H9 (cell line): ENCODE measurements around the gene GRAP2. TPM values are rescaled to one million over a fixed set of nuclear protein-coding genes. Genes with fewer than 3 reads are reported as not detected.

Experiments used
- DNase-seq: peaks from one replicate; pipeline ENCODE4 v3.0.0-alpha.2; 2017
- H2AFZ ChIP-seq: one replicate; pipeline ENCODE4 v1.6.1; 2013; ENCODE audit warnings: mild to moderate bottlenecking, low read length, control low read depth, moderate library complexity
- H2AK5ac ChIP-seq: 2 replicates; pipeline ENCODE4 v1.6.1; 2013; ENCODE audit warnings: low read length, control low read depth, mixed read lengths; ENCODE audit not compliant: insufficient read length
- H2BK120ac ChIP-seq: one replicate; pipeline ENCODE4 v1.6.1; 2013; ENCODE audit warnings: low read depth, mild to moderate bottlenecking, low read length, control low read depth, inconsistent platforms; ENCODE audit not compliant: poor library complexity, severe bottlenecking
- H2BK12ac ChIP-seq: 2 replicates; pipeline ENCODE4 v1.6.1; 2013; ENCODE audit warnings: low read length, control low read depth, mixed read lengths, low read depth; ENCODE audit not compliant: insufficient read length
- H2BK15ac ChIP-seq: 2 replicates; pipeline ENCODE4 v1.6.1; 2013; ENCODE audit warnings: low read depth, low read length, control low read depth
- H2BK20ac ChIP-seq: one replicate; pipeline ENCODE4 v1.6.1; 2013; ENCODE audit warnings: low read depth, mild to moderate bottlenecking, low read length, control low read depth, inconsistent platforms; ENCODE audit not compliant: poor library complexity, severe bottlenecking
- H2BK5ac ChIP-seq: 2 replicates; pipeline ENCODE4 v1.6.1; 2013; ENCODE audit warnings: low read length, control low read depth, mixed read lengths; ENCODE audit not compliant: insufficient read length
- H3K14ac ChIP-seq: 2 replicates; pipeline ENCODE4 v1.6.1; 2013; ENCODE audit warnings: low read length, control low read depth; ENCODE audit not compliant: insufficient read depth
- H3K18ac ChIP-seq: 2 replicates; pipeline ENCODE4 v1.6.1; 2013; ENCODE audit warnings: low read depth, mild to moderate bottlenecking, mixed read lengths, low read length, control low read depth; ENCODE audit not compliant: insufficient read length
- H3K23ac ChIP-seq: 2 replicates; pipeline ENCODE4 v1.6.1; 2013; ENCODE audit warnings: low read length, control low read depth, mixed read lengths, low read depth; ENCODE audit not compliant: insufficient read length
- H3K23me2 ChIP-seq: 2 replicates; pipeline ENCODE4 v1.6.1; 2013; ENCODE audit warnings: low read depth, mild to moderate bottlenecking, mixed read lengths, low read length, control low read depth; ENCODE audit not compliant: insufficient read length, poor library complexity, severe bottlenecking
- H3K27ac ChIP-seq: 2 replicates; pipeline ENCODE4 v1.5.1; 2013; ENCODE audit warnings: low read length, control low read depth, mixed read lengths, low read depth; ENCODE audit not compliant: insufficient read length
- H3K27me3 ChIP-seq: 2 replicates; pipeline ENCODE4 v1.6.1; 2013; ENCODE audit warnings: low read length, control low read depth, inconsistent platforms; ENCODE audit not compliant: insufficient read depth
- H3K4ac ChIP-seq: 2 replicates; pipeline ENCODE4 v1.6.1; 2013; ENCODE audit warnings: low read depth, mild to moderate bottlenecking, control low read depth, inconsistent platforms, low read length, moderate library complexity
- H3K4me1 ChIP-seq: 2 replicates; pipeline ENCODE4 v1.6.1; 2013; ENCODE audit warnings: low read length, control low read depth, inconsistent platforms; ENCODE audit not compliant: insufficient read depth
- H3K4me2 ChIP-seq: 2 replicates; pipeline ENCODE4 v1.6.1; 2013; ENCODE audit warnings: low read length, control low read depth, mixed read lengths; ENCODE audit not compliant: insufficient read length, insufficient read depth
- H3K56ac ChIP-seq: 2 replicates; pipeline ENCODE4 v1.6.1; 2013; ENCODE audit warnings: low read depth, mild to moderate bottlenecking, mixed read lengths, low read length, control low read depth; ENCODE audit not compliant: insufficient read length
- H3K79me1 ChIP-seq: 2 replicates; pipeline ENCODE4 v1.6.1; 2013; ENCODE audit warnings: low read depth, mild to moderate bottlenecking, moderate library complexity, low read length, control low read depth, inconsistent platforms; ENCODE audit not compliant: insufficient read depth, poor library complexity, severe bottlenecking
- H3K79me2 ChIP-seq: 2 replicates; pipeline ENCODE4 v1.6.1; 2013; ENCODE audit warnings: low read length, control low read depth, inconsistent platforms; ENCODE audit not compliant: insufficient read depth
- H3K9ac ChIP-seq: 2 replicates; pipeline ENCODE4 v1.6.1; 2013; ENCODE audit warnings: low read length, control low read depth, mixed read lengths; ENCODE audit not compliant: insufficient read length; ENCODE audit errors: extremely low read depth
- H3K9me3 ChIP-seq: one replicate; pipeline ENCODE4 v1.6.1; 2013; ENCODE audit warnings: low read depth, low read length, inconsistent platforms; ENCODE audit not compliant: control insufficient read depth
- H3T11ph ChIP-seq: one replicate; pipeline ENCODE4 v1.6.1; 2013; ENCODE audit warnings: mild to moderate bottlenecking, low read length, control low read depth, inconsistent platforms
- H4K20me1 ChIP-seq: one replicate; pipeline ENCODE4 v1.6.1; 2013; ENCODE audit not compliant: control insufficient read depth, insufficient read length, insufficient read depth
- H4K5ac ChIP-seq: 2 replicates; pipeline ENCODE4 v1.6.1; 2013; ENCODE audit warnings: low read depth, mild to moderate bottlenecking, mixed read lengths, low read length, control low read depth; ENCODE audit not compliant: insufficient read length
- H4K8ac ChIP-seq: replicated peaks from 2 replicates; pipeline ENCODE4 v1.6.1; 2013; ENCODE audit warnings: low read length, control low read depth, mixed read lengths, low read depth; ENCODE audit not compliant: insufficient read length
- H4K91ac ChIP-seq: 2 replicates; pipeline ENCODE4 v1.6.1; 2013; ENCODE audit warnings: low read depth, mild to moderate bottlenecking, moderate library complexity, mixed read lengths, low read length, control low read depth; ENCODE audit not compliant: insufficient read length
- H3K27ac Mint-ChIP-seq, 3 experiments: 2 replicates in 2 of 3; 3 replicates in 1 of 3; pipeline ENCODE4 v1.8.0; 2020 to 2021; ENCODE audit warnings: mixed read lengths in 3 of 3, mild to moderate bottlenecking in 1 of 3, moderate library complexity in 1 of 3
- H3K27me3 Mint-ChIP-seq: 2 replicates; pipeline ENCODE4 v1.8.0; 2021; ENCODE audit warnings: low read depth, mild to moderate bottlenecking, moderate library complexity, mixed read lengths
- H3K36me3 Mint-ChIP-seq, 3 experiments: 2 replicates in 2 of 3; 3 replicates in 1 of 3; pipeline ENCODE4 v1.8.0; 2020 to 2021; ENCODE audit warnings: low read depth in 3 of 3, mixed read lengths in 3 of 3; ENCODE audit not compliant: insufficient read depth in 1 of 3
- H3K4me1 Mint-ChIP-seq, 2 experiments: 2 replicates each; pipeline ENCODE4 v1.8.0; 2020; ENCODE audit warnings: mixed read lengths in 2 of 2
- H3K4me3 Mint-ChIP-seq, 2 experiments: 2 replicates in 1 of 2; 3 replicates in 1 of 2; pipeline ENCODE4 v1.8.0; 2020 to 2021; ENCODE audit warnings: mild to moderate bottlenecking in 2 of 2, mixed read lengths in 2 of 2, moderate library complexity in 1 of 2
- H3K9me3 Mint-ChIP-seq, 2 experiments: 2 replicates in 1 of 2; 3 replicates in 1 of 2; pipeline ENCODE4 v1.8.0; 2020; ENCODE audit warnings: mild to moderate bottlenecking in 2 of 2, mixed read lengths in 2 of 2, moderate library complexity in 1 of 2
- WGBS: extraction: QIAGEN DNeasy Blood & Tissue Kit; methylation state at CpG from one replicate; pipeline ENCODE4 v1.1.7; 2013; ENCODE audit warnings: missing lambda C conversion rate, low lambda C conversion rate, mixed read lengths; ENCODE audit not compliant: insufficient read length; ENCODE audit errors: extremely low coverage; 5-methylcytosine and 5-hydroxymethylcytosine counted together
- total RNA-seq: library from RNA; stranded (reverse); gene quantifications from 2 replicates; pipeline ENCODE4 v1.2.1, GENCODE V29; 2021
- TF ChIP-seq, protein P1 (sequence below): fragments of 200-600 bp; sonication (generic); conservative IDR thresholded peaks from 3 replicates; pipeline ENCODE4 v1.8.0; 2021; ENCODE audit warnings: antibody characterized with exemption, mild to moderate bottlenecking

Gene GRAP2
- total RNA-seq, 1 experiment from 2014 or later: not detected

DNA sequence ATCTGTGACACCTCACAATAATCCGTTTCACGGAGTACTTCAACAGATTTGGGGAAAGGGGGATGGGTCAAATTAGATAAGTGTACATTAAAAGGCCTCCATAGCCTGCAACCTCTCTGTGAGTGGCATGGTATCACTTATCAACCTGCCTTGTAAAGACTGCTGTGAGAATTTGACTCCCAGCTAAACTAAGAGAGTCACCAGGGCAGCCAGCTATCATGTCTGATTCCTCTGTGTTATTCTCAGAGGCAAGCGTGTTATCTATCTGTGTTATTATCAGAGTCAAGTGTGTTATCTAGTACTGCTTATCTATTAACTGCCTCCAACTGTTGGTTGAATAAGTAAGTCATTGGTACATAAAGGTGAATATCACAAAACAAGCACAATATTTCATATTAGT lies 89.8 kb downstream of the GRAP2 start:
- Histone ChIP-seq H2BK12ac (no peak overlapping the region), H3K4me2 (no peak overlapping the region), H2BK120ac (no peak overlapping the region), H3K27ac (no peak overlapping the region), H2BK15ac (no peak overlapping the region), H3K56ac (no peak overlapping the region), H2BK5ac (no peak overlapping the region), H4K20me1 (no peaks in the 10 kb centered on the region), H3T11ph (no peak overlapping the region), H3K9ac (no peak overlapping the region), H3K9me3 (no peaks in the 10 kb centered on the region), H3K79me1 (no peaks in the 10 kb centered on the region), H4K8ac (no peak overlapping the region), H2AK5ac (no peak overlapping the region), H2BK20ac (no peak overlapping the region), H3K4me1 (0 out of 2 replicates have a peak, but pooled peaks cover 2% of the 10 kb centered on the region), H3K23me2 (peaks cover 8% of the 10 kb centered on the region), H2AFZ (no peak overlapping the region), H3K14ac (no peak overlapping the region), H3K18ac (no peak overlapping the region), H3K79me2 (no peaks in the 10 kb centered on the region; the same call in 1 of the 2 replicates), H4K5ac (no peak overlapping the region), H4K91ac (no peak overlapping the region), H3K4ac (no peak overlapping the region), H3K27me3 (no peaks in the 10 kb centered on the region), H3K23ac (no peak overlapping the region)
- no CpG with 5 or more reads among the region's 3 CpGs for WGBS
- TF ChIP-seq, protein P1, sequence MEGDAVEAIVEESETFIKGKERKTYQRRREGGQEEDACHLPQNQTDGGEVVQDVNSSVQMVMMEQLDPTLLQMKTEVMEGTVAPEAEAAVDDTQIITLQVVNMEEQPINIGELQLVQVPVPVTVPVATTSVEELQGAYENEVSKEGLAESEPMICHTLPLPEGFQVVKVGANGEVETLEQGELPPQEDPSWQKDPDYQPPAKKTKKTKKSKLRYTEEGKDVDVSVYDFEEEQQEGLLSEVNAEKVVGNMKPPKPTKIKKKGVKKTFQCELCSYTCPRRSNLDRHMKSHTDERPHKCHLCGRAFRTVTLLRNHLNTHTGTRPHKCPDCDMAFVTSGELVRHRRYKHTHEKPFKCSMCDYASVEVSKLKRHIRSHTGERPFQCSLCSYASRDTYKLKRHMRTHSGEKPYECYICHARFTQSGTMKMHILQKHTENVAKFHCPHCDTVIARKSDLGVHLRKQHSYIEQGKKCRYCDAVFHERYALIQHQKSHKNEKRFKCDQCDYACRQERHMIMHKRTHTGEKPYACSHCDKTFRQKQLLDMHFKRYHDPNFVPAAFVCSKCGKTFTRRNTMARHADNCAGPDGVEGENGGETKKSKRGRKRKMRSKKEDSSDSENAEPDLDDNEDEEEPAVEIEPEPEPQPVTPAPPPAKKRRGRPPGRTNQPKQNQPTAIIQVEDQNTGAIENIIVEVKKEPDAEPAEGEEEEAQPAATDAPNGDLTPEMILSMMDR: no peak
- Mint-ChIP-seq H3K27ac (no peak overlapping the region), H3K4me3 (no peak overlapping the region), H3K27me3 (peaks cover 78% of the 10 kb centered on the region), H3K36me3 (no peaks in the 10 kb centered on the region), H3K9me3 (no peaks in the 10 kb centered on the region), H3K4me1 (peaks cover 11 to 19% of the 10 kb centered on the region in 2 experiments; a peak in 3 of 4 replicates)
- DNase-seq: no peak
